Activated CD4-positive, alpha-beta memory T cell treated with anti-CD3 and anti-CD28 coated beads for 36 hours (primary cell): ENCODE measurements around the gene FAM53B. TPM values are rescaled to one million over a fixed set of nuclear protein-coding genes. Genes with fewer than 3 reads are reported as not detected.
A peak's percentile ranks its signal among the peaks of the same experiment; 100 is the strongest.

Experiments used
- CTCF ChIA-PET: fragments of 350-600 bp; sonication (Branson Sonifier 250); formaldehyde crosslinking; loops from one replicate; lab custom pipeline; 2021; ENCODE audit warnings: antibody characterized with exemption, inconsistent platforms; lab: Charles Lee
- POLR2A ChIA-PET: fragments of 350-600 bp; sonication (Branson Sonifier 250); formaldehyde crosslinking; loops from one replicate; lab custom pipeline; 2021; ENCODE audit warnings: antibody characterized with exemption; lab: Charles Lee
- DNase-seq: peaks from one replicate; pipeline ENCODE4 v3.0.0-alpha.2; 2020
- H3K27ac Mint-ChIP-seq: one replicate; pipeline ENCODE4 v1.8.0; 2021; ENCODE audit warnings: mixed read lengths
- H3K27me3 Mint-ChIP-seq: one replicate; pipeline ENCODE4 v1.8.0; 2021; ENCODE audit warnings: mixed read lengths
- H3K36me3 Mint-ChIP-seq: one replicate; pipeline ENCODE4 v1.8.0; 2021; ENCODE audit warnings: mixed read lengths
- H3K4me1 Mint-ChIP-seq: one replicate; pipeline ENCODE4 v1.8.0; 2021; ENCODE audit warnings: low read depth, mixed read lengths
- H3K4me3 Mint-ChIP-seq: one replicate; pipeline ENCODE4 v1.8.0; 2021; ENCODE audit warnings: mild to moderate bottlenecking, mixed read lengths
- H3K9me3 Mint-ChIP-seq: one replicate; pipeline ENCODE4 v1.8.0; 2021; ENCODE audit warnings: mixed read lengths
- intact Hi-C: fragments of 100-400 bp; cut with micrococcal nuclease; formaldehyde crosslinking; loops from one replicate; pipeline ENCODE4 v1.15.1; 2023
- total RNA-seq, 2 experiments: library from RNA; stranded (reverse); gene quantifications; one replicate each; pipeline ENCODE4 v1.2.3, GENCODE V29; 2021

Gene FAM53B
- total RNA-seq, 2 experiments from 2014 or later: 25.3 to 25.5 TPM

- ChIA-PET POLR2A (interaction anchor here (2.0 kb wide), 1 partner anchor 11 kb away, joined by 5 read pairs; no protein-coding TSS in a partner anchor), CTCF (interaction anchor here (0.7 to 4.7 kb wide), 7 partner anchors 9 to 112 kb away, joined by 3 to 30 read pairs (median 4); no protein-coding TSS in a partner anchor)
- Mint-ChIP-seq H3K4me3 (no peak overlapping the region), H3K9me3 (peaks cover 11% of the 10 kb centered on the region), H3K4me1 (peaks cover 51% of the 10 kb centered on the region), H3K27me3 (no peaks in the 10 kb centered on the region), H3K36me3 (peaks cover 14% of the 10 kb centered on the region), H3K27ac (peak overlapping the region; percentile 72)
- peak; percentile 49 for DNase-seq
- intact Hi-C loops: no loop called here
Observed at GRCh38 chr10:124636271-124636995, 107.7 kb downstream of the FAM53B start.

- Mint-ChIP-seq H3K27me3 (no peaks in the 10 kb centered on the region), H3K9me3 (peaks cover 11% of the 10 kb centered on the region), H3K36me3 (peaks cover 18% of the 10 kb centered on the region), H3K27ac (no peak overlapping the region), H3K4me3 (no peak overlapping the region), H3K4me1 (peaks cover 49% of the 10 kb centered on the region)
- ChIA-PET CTCF (interaction anchor here (0.8 to 3.8 kb wide), 6 partner anchors 16 to 113 kb away, joined by 3 to 26 read pairs (median 4); no protein-coding TSS in a partner anchor), POLR2A (no interaction called here)
- DNase-seq: no peak
- intact Hi-C loops: no loop called here
Observed at GRCh38 chr10:124632566-124632965, 111.6 kb downstream of the FAM53B start.

- Mint-ChIP-seq H3K27me3 (no peaks in the 10 kb centered on the region), H3K9me3 (peaks cover 11% of the 10 kb centered on the region), H3K27ac (no peak overlapping the region), H3K36me3 (peaks cover 18% of the 10 kb centered on the region), H3K4me1 (peaks cover 49% of the 10 kb centered on the region), H3K4me3 (no peak overlapping the region)
- intact Hi-C loops: no loop called here
- ChIA-PET CTCF (interaction anchor here (0.8 to 3.8 kb wide), 6 partner anchors 17 to 113 kb away, joined by 3 to 26 read pairs (median 4); no protein-coding TSS in a partner anchor), POLR2A (no interaction called here)
- DNase-seq: peak; percentile 58
Observed at GRCh38 chr10:124632064-124632531, 112.1 kb downstream of the FAM53B start.

- H3K9me3 Mint-ChIP-seq: peaks cover 11% of the 10 kb centered on the region
- no peak overlapping the region for H3K27ac Mint-ChIP-seq
- peaks cover 18% of the 10 kb centered on the region for H3K36me3 Mint-ChIP-seq
- H3K4me3 Mint-ChIP-seq: no peak overlapping the region
- CTCF ChIA-PET: interaction anchor here (1.0 kb wide), 1 partner anchor 115 kb away, joined by 3 read pairs; no protein-coding TSS in a partner anchor
- no peak for DNase-seq
- H3K27me3 Mint-ChIP-seq: no peaks in the 10 kb centered on the region
- intact Hi-C loops: no loop called here
- peaks cover 48% of the 10 kb centered on the region for H3K4me1 Mint-ChIP-seq
- POLR2A ChIA-PET: no interaction called here
Observed at GRCh38 chr10:124630551-124630950, 113.6 kb downstream of the FAM53B start.

- Mint-ChIP-seq H3K4me3 (no peak overlapping the region), H3K9me3 (peaks cover 10% of the 10 kb centered on the region), H3K27ac (no peak overlapping the region), H3K4me1 (peaks cover 51% of the 10 kb centered on the region), H3K36me3 (peaks cover 15% of the 10 kb centered on the region), H3K27me3 (no peaks in the 10 kb centered on the region)
- POLR2A ChIA-PET: no interaction called here
- no peak for DNase-seq
- CTCF ChIA-PET: interaction anchor here (0.7 to 3.8 kb wide), 2 partner anchors 90 to 93 kb away, joined by 5 to 14 read pairs; no protein-coding TSS in a partner anchor
- intact Hi-C loops: no loop called here
Observed at GRCh38 chr10:124629842-124630241, 114.3 kb downstream of the FAM53B start.

- H3K4me1 Mint-ChIP-seq: peaks cover 51% of the 10 kb centered on the region
- peaks cover 13% of the 10 kb centered on the region for H3K36me3 Mint-ChIP-seq
- no peaks in the 10 kb centered on the region for H3K27me3 Mint-ChIP-seq
- intact Hi-C loops: no loop called here
- ChIA-PET CTCF (interaction anchor here (0.7 to 3.8 kb wide), 2 partner anchors 90 to 94 kb away, joined by 5 to 14 read pairs; no protein-coding TSS in a partner anchor), POLR2A (interaction anchor here (0.6 kb wide), 1 partner anchor 323 kb away, joined by 4 read pairs; no protein-coding TSS in a partner anchor)
- H3K4me3 Mint-ChIP-seq: no peak overlapping the region
- DNase-seq: no peak
- no peak overlapping the region for H3K27ac Mint-ChIP-seq
- H3K9me3 Mint-ChIP-seq: peaks cover 6% of the 10 kb centered on the region
Observed at GRCh38 chr10:124629415-124629814, 114.8 kb downstream of the FAM53B start.

DNA sequence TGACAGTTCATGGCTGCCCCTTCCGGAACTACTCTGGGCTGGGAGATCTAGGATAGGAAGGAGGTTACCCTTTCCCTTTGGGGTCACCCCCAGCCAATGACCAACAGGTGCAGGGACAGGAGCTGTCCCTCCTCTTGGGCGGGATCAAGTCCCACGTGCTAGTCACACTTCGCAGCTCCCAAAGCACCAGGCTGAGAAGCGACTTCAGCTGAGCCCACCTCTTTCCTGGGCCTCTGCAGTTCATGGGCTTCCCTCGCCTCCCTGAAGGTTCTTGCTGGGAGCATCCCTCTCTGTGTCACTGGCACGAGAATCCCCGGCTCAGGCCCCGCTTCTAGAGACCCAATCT lies 115.5 kb downstream of the FAM53B start:
- Mint-ChIP-seq H3K36me3 (peaks cover 8% of the 10 kb centered on the region), H3K9me3 (no peaks in the 10 kb centered on the region), H3K27ac (no peak overlapping the region), H3K4me3 (no peak overlapping the region), H3K4me1 (peaks cover 53% of the 10 kb centered on the region), H3K27me3 (no peaks in the 10 kb centered on the region)
- intact Hi-C loops: no loop called here
- ChIA-PET CTCF (interaction anchor here (1.3 to 3.8 kb wide), 6 partner anchors 14 to 112 kb away, joined by 3 to 30 read pairs (median 8); no protein-coding TSS in a partner anchor), POLR2A (interaction anchor here (1.4 to 2.1 kb wide), 3 partner anchors 23 to 113 kb away, joined by 4 to 8 read pairs (median 4); no protein-coding TSS in a partner anchor)
- DNase-seq: no peak

DNA sequence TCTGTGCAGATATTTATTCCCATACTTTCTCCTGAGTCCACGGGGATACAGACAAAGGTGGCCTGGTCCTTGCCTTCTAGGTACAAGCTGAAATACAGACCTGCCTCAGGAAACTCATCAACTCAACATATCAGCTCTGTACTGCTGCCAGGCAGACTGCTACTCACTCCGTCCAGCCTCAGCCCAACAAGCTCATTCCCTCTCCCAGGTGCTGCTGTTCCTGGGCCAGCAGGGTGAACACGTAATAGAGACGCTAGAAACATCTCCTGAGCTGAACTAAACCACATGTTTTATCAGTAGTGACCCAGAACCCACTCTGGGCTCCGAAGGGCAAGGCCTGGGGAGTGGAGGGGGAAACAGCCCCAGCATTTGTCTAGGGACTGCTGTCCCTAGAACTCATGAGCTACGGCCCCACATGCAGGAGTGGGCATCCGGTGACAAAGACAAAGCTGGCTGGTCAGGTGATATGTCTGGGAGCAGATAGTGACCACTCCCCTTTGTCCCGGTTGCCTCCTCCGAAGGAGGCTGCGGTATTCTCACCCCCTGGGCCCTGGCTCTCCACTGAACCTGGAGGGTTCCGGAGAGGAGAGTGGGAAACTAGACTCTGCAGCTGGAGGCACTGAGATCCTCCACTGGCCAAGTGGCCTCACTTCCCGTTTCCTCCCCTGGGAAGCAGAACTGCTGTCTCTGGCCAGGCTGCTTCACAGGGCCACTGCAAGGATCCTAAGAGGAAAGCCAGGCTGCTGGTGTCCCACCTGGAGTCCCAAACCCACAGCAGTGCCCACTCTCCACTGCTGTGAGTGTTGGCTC lies 116.1 kb downstream of the FAM53B start:
- Mint-ChIP-seq H3K27me3 (no peaks in the 10 kb centered on the region), H3K4me1 (peaks cover 48% of the 10 kb centered on the region), H3K36me3 (peaks cover 5% of the 10 kb centered on the region), H3K27ac (peak overlapping the region; percentile 25), H3K4me3 (no peak overlapping the region), H3K9me3 (no peaks in the 10 kb centered on the region)
- intact Hi-C loops: loop anchor here (1.0 to 2.0 kb wide), 4 partner anchors 14 to 113 kb away; no protein-coding TSS in a partner anchor
- ChIA-PET CTCF (interaction anchor here (0.7 to 3.8 kb wide), 10 partner anchors 14 to 113 kb away, joined by 3 to 30 read pairs (median 8); no protein-coding TSS in a partner anchor), POLR2A (interaction anchor here (1.0 to 2.1 kb wide), 5 partner anchors 9 to 113 kb away, joined by 3 to 8 read pairs (median 4); no protein-coding TSS in a partner anchor)
- no peak for DNase-seq

DNA sequence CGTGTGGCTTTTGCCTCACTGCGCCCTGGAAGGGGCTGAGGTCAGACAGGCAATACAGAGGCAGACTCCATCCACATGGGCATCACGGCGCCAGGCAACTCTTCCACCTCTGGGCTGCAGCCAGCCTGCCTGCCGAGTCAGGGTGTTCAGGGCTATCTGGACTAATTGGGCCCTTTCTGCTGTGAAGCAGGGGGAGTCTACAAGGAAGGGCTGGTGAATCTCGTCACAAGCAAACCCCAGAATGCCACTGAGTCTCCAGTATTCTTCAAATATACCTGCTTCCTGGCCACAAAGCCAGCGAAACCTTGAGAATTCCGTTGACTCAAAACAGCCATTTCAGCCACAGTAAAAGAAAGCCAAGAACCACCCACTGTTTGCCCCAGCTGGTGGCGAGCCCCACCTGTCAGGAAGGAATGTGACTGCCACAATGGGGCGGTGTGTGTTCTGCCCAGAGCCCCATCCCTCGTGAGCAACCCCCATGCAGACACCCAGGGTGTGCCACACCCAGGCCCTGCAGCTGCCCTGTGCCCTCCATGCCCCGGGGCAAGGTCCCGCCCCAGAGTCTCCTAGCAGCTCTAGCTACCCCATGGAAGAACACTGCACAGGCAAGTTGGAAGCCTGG lies 117.3 kb downstream of the FAM53B start:
- POLR2A ChIA-PET: interaction anchor here (1.3 to 2.1 kb wide), 5 partner anchors 24 to 114 kb away, joined by 3 to 8 read pairs (median 4); no protein-coding TSS in a partner anchor
- no peak overlapping the region for H3K27ac Mint-ChIP-seq
- H3K27me3 Mint-ChIP-seq: no peaks in the 10 kb centered on the region

DNA sequence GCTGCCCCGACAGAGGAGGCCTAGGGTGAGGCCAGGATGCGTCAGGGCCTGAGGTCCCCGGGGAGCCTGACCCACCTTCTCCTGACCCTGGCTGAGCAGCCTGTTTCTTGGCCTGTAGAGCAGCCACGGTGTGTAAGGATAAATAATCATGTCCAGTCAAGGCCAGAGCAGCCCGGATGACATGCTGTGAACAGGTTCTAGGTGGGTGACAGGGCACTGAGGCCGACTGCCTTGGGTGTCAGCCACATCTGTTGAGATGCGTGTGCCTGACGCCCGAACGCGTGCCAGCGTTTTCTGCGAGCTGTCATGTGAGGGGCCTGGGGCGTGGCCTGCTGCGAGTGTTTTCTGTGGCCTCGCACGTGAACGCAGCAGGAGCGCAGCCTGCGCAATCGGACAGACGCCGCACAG lies 118.3 kb downstream of the FAM53B start:
- H3K4me1 Mint-ChIP-seq: peaks cover 43% of the 10 kb centered on the region
- no peaks in the 10 kb centered on the region for H3K9me3 Mint-ChIP-seq
- no peak for DNase-seq
- peaks cover 7% of the 10 kb centered on the region for H3K36me3 Mint-ChIP-seq
- CTCF ChIA-PET: interaction anchor here (1.6 to 3.7 kb wide), 2 partner anchors 63 to 115 kb away, joined by 9 to 30 read pairs; no protein-coding TSS in a partner anchor
- no peak overlapping the region for H3K4me3 Mint-ChIP-seq
- H3K27ac Mint-ChIP-seq: no peak overlapping the region
- no peaks in the 10 kb centered on the region for H3K27me3 Mint-ChIP-seq
- POLR2A ChIA-PET: no interaction called here
- intact Hi-C loops: loop anchor here (2.0 kb wide), 3 partner anchors 23 to 115 kb away; no protein-coding TSS in a partner anchor

More for the DNA sequence above, 117.3 kb downstream of the FAM53B start:
- Mint-ChIP-seq H3K4me3 (no peak overlapping the region), H3K9me3 (no peaks in the 10 kb centered on the region), H3K4me1 (peaks cover 51% of the 10 kb centered on the region), H3K36me3 (peaks cover 7% of the 10 kb centered on the region)
- peak; percentile 80 for DNase-seq
- intact Hi-C loops: loop anchor here (1.0 to 2.0 kb wide), 4 partner anchors 13 to 114 kb away; no protein-coding TSS in a partner anchor
- CTCF ChIA-PET: interaction anchor here (0.7 to 3.8 kb wide), 9 partner anchors 13 to 114 kb away, joined by 3 to 30 read pairs (median 8); no protein-coding TSS in a partner anchor

DNA sequence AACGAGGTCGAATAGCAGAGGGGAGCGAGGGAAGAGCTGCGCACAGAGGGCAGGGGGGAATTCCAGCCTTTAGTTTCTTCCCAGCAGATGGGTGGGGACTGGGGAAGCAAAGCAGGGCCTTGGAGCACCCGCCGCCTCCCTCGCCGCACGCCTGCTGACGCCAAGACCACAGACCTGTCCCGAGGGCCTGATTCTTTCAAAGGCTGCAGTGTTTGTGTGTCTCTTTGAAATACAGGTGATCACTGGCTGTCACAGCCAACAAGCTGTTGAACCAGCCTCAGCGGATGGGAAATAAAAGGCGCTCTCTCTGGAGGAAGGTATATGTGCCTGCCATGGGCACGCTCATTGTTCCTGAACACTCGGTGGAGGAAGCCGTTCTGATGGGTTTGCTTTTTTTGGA lies 119.3 kb downstream of the FAM53B start:
- no peak overlapping the region for H3K4me3 Mint-ChIP-seq
- H3K36me3 Mint-ChIP-seq: peaks cover 7% of the 10 kb centered on the region
- H3K27ac Mint-ChIP-seq: no peak overlapping the region
- H3K27me3 Mint-ChIP-seq: no peaks in the 10 kb centered on the region
- peaks cover 45% of the 10 kb centered on the region for H3K4me1 Mint-ChIP-seq
- intact Hi-C loops: no loop called here
- H3K9me3 Mint-ChIP-seq: no peaks in the 10 kb centered on the region
- ChIA-PET CTCF (interaction anchor here (1.0 kb wide), 1 partner anchor 116 kb away, joined by 4 read pairs; no protein-coding TSS in a partner anchor), POLR2A (no interaction called here)
- no peak for DNase-seq
